ENCODE results near the gene CDH22. TPM values are rescaled to one million over a fixed set of nuclear protein-coding genes. Genes with fewer than 3 reads are reported as not detected.

CDH22 gene
- total and polyA plus RNA-seq, 10 donors, result not detected

DNA sequence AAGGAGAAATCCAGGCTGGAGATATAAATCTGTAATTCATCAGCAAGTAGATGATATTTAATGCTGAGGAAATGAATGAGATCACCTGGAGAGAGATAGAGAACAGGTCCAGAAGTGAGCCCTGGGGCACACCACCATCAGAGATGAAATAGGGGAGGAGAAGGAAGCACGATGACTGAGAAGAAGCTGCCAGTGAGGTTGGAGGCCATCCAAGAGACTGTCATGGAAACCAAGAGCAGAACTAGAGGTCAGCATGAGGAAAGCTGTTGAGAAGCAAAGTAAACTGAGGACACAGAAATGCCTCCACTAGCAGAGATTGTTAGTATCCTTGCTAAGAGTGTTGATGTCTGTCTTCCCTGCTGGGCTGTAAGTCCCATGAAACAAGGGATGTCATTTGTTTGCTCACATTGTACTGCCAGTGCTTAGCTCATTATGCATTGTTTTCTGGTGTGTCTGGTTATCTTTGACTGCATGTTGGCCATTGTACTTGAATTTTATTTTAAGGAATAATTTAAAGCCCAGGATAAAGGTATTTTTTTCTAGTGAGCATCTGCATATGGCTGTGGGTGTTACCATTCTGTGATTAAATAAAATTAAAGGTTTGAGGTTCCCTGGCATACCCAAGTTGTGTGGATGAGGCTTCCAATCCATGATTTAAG, 35.8 kb downstream of the CDH22 start:
- intact Hi-C loops (cut with DNase I; ENCODE audit: low total_unique reads), result no loop called here
- Histone ChIP-seq H3K36me3 (no peaks in the 10 kb centered on the region), H3K4me3 (no peak overlapping the region), H3K9me3 (peaks cover 0 to 26% (median 15%) of the 10 kb centered on the region in 8 donors), H3K4me1 (no peaks in the 10 kb centered on the region), H3K27me3 (replicated peaks in 1 of 7) (peaks cover 0 to 76% (median 3%) of the 10 kb centered on the region in 7 donors), H3K27ac (no peak overlapping the region)
- no peak for DNase-seq
- WGBS, 5 donors, result 52 to 58% (median 56%) methylated on average over 1 of the region's 1 CpG
- TF ChIP-seq, protein P1, sequence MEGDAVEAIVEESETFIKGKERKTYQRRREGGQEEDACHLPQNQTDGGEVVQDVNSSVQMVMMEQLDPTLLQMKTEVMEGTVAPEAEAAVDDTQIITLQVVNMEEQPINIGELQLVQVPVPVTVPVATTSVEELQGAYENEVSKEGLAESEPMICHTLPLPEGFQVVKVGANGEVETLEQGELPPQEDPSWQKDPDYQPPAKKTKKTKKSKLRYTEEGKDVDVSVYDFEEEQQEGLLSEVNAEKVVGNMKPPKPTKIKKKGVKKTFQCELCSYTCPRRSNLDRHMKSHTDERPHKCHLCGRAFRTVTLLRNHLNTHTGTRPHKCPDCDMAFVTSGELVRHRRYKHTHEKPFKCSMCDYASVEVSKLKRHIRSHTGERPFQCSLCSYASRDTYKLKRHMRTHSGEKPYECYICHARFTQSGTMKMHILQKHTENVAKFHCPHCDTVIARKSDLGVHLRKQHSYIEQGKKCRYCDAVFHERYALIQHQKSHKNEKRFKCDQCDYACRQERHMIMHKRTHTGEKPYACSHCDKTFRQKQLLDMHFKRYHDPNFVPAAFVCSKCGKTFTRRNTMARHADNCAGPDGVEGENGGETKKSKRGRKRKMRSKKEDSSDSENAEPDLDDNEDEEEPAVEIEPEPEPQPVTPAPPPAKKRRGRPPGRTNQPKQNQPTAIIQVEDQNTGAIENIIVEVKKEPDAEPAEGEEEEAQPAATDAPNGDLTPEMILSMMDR (IDR thresholded peaks at IDR 0.05 in 8 of 11, conservative IDR thresholded peaks at IDR 0.05 in 3 of 11), result no peak
- TF ChIP-seq POLR2A (IDR thresholded peaks at IDR 0.05), result no peak
- TF ChIP-seq POLR2AphosphoS5 (IDR thresholded peaks at IDR 0.05), result no peak

DNA sequence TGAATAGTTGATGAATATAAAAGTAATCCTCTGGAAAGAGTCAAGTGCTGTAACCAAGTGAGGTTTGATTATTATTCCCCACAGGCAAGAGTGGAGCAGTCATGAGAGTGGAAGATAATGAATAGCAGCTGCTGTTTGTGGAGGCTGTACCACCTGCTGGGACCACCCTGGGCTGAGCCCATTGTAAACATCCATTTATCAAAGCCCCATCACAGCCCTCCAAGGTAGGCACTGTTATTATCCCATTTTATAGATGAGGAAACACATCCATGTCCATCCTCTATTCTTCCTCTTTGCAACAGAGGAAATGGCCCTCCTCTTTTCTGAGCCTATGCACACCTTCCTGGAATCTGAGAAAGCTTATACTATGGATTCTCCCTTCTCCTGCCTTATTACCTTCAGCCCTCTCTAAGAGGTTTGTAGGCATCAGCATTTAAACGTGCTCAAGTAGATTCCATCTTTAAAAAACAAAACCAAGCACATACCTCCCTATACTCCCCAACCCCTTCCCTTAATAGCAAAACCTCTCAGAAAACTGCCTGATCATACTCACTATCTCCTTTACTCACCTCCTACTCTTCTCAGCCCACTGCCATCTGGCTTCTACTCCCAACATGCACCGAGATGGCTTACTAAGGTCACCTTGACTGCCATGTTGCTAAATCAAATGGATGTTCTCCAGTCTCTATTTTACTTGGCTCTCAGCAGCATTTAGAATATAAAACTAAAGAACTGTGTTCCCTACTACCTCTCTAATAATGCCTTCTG, 37.1 kb downstream of the CDH22 start:
- peaks cover 0 to 67% (median 3%) of the 10 kb centered on the region in 7 donors for H3K27me3 ChIP-seq (replicated peaks in 1 of 7)
- no peak overlapping the region for H3K27ac ChIP-seq
- no peak for TF ChIP-seq POLR2A (IDR thresholded peaks at IDR 0.05)
- TF ChIP-seq, protein P1 (IDR thresholded peaks at IDR 0.05 in 8 of 11, conservative IDR thresholded peaks at IDR 0.05 in 3 of 11), result no peak
- no peak for TF ChIP-seq POLR2AphosphoS5 (IDR thresholded peaks at IDR 0.05)
- H3K4me1 ChIP-seq, result no peaks in the 10 kb centered on the region
- 61 to 75% (median 70%) methylated on average over 2 of the region's 2 CpGs for WGBS, 5 donors
- H3K4me3 ChIP-seq, result no peak overlapping the region
- intact Hi-C loops (cut with DNase I; ENCODE audit: low total_unique reads), result no loop called here
- no peak for DNase-seq
- no peaks in the 10 kb centered on the region for H3K36me3 ChIP-seq
- peaks cover 0 to 26% (median 15%) of the 10 kb centered on the region in 8 donors for H3K9me3 ChIP-seq

DNA sequence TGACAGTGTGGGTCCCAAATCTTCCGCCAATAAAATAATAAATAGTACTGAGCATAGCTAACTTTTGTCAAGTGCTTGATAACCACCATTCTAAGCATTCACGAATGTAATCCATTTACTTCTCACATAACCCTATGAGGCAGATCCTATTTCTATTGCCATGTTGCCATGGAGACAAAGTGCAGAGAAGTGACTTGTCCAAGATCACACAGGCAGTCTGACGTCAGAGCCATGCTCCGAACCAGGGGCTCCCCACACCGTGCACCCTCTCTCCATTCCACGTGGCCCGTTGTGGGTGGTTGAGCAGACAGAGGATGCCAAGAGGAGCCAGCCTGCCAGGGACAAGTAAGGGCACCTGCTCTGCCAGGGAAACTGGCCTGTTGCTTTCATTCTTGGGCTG, 38.9 kb downstream of the CDH22 start:
- no peak for DNase-seq
- H3K27ac ChIP-seq, result no peak overlapping the region
- H3K4me1 ChIP-seq, result no peaks in the 10 kb centered on the region
- intact Hi-C loops (cut with DNase I; ENCODE audit: low total_unique reads), result no loop called here
- no peak overlapping the region for H3K4me3 ChIP-seq
- TF ChIP-seq POLR2AphosphoS5 (IDR thresholded peaks at IDR 0.05) (no peak), POLR2A (IDR thresholded peaks at IDR 0.05) (no peak)
- TF ChIP-seq, protein P1 (IDR thresholded peaks at IDR 0.05 in 8 of 11, conservative IDR thresholded peaks at IDR 0.05 in 3 of 11), result no peak
- peaks cover 0 to 68% (median 3%) of the 10 kb centered on the region in 7 donors for H3K27me3 ChIP-seq (replicated peaks in 1 of 7)
- peaks cover 0 to 23% (median 15%) of the 10 kb centered on the region in 8 donors for H3K9me3 ChIP-seq
- 74 to 87% (median 83%) methylated on average over 7 of the region's 7 CpGs for WGBS, 5 donors
- H3K36me3 ChIP-seq, result no peaks in the 10 kb centered on the region

DNA sequence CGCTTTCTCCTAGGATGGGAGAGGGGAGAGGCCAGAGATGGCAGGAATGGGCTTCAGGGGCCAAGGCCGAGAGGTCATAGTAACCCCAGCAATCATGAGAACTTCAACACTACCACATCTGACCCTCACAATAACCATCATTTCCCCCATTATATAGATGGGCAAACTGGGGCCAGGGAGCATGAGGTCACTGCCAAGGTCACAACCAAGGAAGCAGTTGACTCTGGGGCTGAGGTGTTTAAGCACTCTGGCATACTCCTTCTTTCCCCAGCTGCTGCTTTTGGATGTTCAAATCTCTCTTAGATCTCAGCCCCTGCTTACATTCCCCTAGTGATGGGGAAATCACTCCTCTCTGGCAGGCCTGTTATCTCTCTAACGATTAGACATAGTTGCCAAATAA, 39.6 kb downstream of the CDH22 start:
- Histone ChIP-seq H3K27me3 (replicated peaks in 1 of 7) (peaks cover 0 to 69% (median 3%) of the 10 kb centered on the region in 7 donors), H3K4me1 (no peaks in the 10 kb centered on the region), H3K9me3 (peaks cover 0 to 19% (median 12%) of the 10 kb centered on the region in 8 donors), H3K36me3 (no peaks in the 10 kb centered on the region), H3K4me3 (no peak overlapping the region), H3K27ac (no peak overlapping the region)
- TF ChIP-seq POLR2A (IDR thresholded peaks at IDR 0.05) (no peak), POLR2AphosphoS5 (IDR thresholded peaks at IDR 0.05) (no peak)
- TF ChIP-seq, protein P1 (IDR thresholded peaks at IDR 0.05 in 8 of 11, conservative IDR thresholded peaks at IDR 0.05 in 3 of 11), result no peak
- no peak for DNase-seq
- intact Hi-C loops (cut with DNase I; ENCODE audit: low total_unique reads), result no loop called here
- WGBS, 5 donors, result 62 to 89% (median 87%) methylated on average over 2 to 3 of the region's 3 CpGs

All from spleen (tissue), 11 donors.